NCI-H2081 treated with DMSO at 0.1 percent for 48 hours (cell line): ENCODE results near the gene NCOR1.
"Not testable (repeated sequence)": the region's sequence is repeated elsewhere in the genome, so short reads cannot be mapped to it uniquely, and the experiment has no call there.

Source experiments
- DNase-seq: peaks from one replicate; lab custom pipeline; 2025; lab: John Stamatoyannopoulos, UW

The NCOR1 gene

GRCh38 chr17:16086957-16087356, 128.4 kb downstream of the NCOR1 start:
- no peak for DNase-seq

GRCh38 chr17:16085066-16085699, 130.2 kb downstream of the NCOR1 start:
- DNase-seq: no peak

DNA sequence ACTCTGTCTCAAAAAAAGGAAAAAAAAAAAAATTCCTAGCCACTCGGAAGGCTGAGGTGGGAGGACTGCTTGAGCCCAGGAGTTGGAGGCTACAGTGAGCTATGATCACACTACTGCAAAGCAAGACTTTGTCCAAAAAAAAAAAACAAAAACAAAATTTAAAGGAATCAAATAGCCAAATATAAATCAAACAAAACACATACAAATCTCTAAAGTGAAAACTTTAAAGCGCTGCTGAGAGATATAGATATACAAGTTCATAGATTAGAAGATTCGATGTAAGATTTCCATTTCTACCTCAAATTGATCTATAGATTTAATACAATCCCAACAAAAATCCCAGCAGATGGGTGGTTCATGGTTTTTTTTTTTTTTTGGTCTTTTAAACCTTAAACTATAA, 132.1 kb downstream of the NCOR1 start:
- DNase-seq: no peak

DNA sequence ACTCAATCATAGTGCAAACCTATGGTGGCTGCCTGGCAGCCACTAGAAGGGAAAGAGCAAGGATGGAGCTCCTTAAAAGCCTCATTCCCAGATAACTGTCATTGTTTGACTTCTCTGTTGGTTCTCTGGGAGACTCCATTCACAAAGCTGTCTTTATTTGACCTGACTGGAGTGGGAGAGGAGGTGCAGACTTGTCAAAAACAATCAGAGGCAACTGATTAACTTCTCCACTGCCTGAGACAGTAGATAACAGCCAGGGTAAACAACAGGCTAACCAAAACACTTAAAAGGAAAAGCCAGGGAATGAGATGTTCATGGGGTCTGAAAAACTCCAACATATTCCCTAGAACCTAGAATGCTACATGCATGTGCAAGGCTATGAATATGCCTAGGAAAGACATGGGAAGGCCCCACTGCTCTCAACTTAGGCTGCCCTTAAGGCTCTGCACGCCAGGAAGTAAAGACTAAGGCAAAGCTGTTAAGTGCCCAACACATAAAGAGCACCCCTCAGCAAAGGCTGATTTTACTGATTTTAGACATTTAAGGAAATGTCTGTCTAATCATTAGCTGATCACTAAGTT, 133.7 kb downstream of the NCOR1 start:
- DNase-seq: no peak

DNA sequence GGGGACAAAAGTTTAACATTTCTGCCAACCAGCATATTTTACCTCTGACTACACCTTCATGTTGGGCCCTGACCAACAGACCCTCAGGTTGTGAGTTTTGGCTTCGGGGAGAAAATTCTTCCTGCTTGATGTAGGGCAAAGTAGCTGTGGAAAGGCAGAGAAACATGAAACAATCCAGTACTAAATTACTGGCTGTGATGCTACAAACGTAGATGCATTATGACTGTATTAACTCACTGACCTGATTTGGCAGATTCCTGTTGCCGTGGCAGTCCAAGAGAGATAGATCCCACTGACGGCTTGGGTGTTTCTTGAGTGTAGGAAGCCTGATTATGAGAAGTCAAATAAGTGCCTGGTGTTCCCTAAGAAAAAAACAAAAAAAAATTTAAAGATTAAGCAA, 135.0 kb downstream of the NCOR1 start:
- no peak for DNase-seq

- DNase-seq: no peak
These were observed 139.4 kb downstream of the NCOR1 start for GRCh38 chr17:16075949-16076348.

DNA sequence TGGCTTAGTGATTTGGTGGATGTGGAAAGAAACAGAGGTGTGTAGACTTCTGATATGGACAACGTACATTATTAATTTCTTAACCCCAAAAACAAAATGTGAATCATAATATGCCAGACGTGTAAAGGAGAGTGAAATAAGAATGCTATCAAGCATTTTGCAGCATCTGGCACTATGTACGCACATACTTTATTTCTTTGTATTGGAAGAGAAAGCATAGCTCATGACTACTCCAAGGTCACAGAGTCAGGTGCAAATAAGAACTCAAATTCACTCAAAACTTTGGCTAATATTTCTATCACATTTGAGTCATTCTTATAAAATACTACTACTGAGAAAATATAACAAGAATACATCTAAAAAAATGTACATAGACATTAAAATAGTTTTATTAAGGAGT, 140.9 kb downstream of the NCOR1 start:
- no peak for DNase-seq

- no peak for DNase-seq
These were observed 141.5 kb downstream of the NCOR1 start for GRCh38 chr17:16073845-16074244.

DNA sequence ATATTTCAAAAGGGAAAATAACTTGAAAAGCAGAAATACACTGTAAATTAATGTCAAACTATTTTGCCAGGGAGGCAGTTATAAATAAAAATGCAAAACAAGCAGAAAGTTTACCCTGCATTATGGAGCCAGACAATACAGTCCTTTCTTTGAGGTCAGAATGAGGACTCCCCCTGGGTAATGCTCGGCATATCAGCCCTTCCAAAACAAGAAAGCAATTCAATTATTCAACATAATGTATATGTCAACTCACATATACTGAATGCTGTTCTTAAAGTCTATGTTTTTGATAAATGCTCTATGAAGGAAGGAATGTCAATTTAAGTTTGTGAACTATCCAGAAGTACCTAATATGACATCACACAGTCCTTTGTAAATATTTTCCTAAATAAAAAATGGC, 143.3 kb downstream of the NCOR1 start:
- DNase-seq: no peak

- DNase-seq: no peak
These were observed 147.0 kb downstream of the NCOR1 start for GRCh38 chr17:16068323-16068722.

DNA sequence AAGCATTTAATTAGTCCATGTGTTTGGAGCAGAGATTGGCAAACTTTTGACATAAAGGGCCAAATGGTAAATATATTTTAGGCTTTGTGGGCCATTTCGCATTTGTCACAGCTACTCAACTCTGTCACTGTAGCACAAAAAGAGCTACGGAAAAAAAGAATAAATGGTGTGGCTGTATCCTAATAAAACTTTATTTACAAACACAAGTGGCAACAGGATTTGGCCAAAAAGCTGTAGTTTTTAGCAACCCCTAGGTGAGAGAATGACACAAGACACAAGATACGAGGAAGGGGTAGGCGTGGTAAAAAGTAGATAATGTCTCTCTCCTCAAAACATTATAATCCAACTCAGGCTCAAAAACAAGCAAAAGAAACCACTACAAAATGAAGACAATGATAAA, 149.2 kb downstream of the NCOR1 start:
- no peak for DNase-seq

- no peak for DNase-seq
These were observed 153.7 kb downstream of the NCOR1 start for GRCh38 chr17:16061631-16062030.

DNA sequence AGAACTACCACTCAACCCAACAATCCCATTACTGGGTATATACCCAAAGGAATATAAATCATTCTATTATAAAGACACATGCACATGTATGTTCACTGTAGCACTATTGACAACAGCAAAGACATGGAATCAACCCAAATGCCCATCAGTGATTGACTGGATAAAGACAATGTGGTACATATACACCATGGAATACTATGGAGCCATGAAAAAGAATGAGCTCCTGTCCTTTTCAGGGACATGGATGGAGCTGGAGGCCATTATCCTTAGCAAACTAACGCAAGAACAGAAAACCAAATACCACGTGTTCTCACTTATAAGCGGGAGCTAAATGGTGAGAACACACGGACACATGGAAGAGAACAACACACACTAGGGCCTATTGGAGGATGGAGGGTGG, 160.2 kb downstream of the NCOR1 start:
- DNase-seq: not testable (repeated sequence)

- DNase-seq: no peak
These were observed 162.8 kb downstream of the NCOR1 start for GRCh38 chr17:16052486-16052885.

GRCh38 chr17:16050844-16051243, 164.5 kb downstream of the NCOR1 start:
- no peak for DNase-seq

DNA sequence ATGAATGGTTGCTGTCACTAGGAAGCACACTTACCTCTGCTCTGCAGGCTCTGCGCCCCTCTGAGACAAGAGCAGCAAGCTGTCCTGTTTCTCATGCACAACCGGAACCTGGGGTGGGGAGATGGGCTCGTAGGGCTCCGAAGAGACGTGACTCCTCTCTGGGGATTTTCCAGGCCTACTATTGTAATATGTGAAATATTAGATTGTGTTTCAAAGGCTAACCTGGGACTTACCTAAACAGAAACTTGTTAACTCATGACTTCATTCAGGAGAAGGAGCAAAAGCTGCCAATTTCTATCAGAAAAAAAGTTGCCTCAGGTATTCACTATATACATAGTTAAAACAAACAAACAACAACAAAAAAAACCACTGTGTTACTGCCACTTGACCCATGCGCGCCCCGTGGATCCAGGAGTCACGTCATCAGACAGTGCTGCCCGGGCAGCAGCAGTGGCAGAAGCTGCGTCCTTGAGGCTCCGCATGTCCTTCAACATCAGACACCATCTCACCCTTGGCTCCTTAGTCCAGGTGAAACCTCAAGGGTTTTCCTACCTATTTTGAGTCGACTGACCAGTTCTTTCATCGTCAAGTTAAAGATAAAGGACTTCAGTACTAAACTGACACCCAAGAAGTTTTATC, 166.4 kb downstream of the NCOR1 start:
- DNase-seq: no peak

DNA sequence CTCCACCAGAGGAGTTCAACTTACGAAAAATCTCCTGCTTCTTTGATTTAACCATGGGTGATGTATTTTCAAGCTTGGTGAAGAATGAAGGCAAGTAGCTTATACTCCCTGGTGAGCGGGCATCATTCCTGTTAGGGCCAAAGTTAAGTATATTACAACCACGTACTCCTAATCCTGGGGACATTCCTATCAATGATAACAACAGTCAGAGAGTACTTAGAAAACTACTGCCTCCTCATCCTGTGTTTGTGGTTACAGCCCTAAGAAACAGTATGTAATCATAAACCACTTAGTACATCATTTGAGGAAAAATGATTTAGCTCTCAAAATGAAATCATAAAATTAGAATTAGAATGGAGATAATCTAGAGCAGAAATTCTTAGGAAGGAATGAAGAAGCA, 168.4 kb downstream of the NCOR1 start:
- DNase-seq: no peak

DNA sequence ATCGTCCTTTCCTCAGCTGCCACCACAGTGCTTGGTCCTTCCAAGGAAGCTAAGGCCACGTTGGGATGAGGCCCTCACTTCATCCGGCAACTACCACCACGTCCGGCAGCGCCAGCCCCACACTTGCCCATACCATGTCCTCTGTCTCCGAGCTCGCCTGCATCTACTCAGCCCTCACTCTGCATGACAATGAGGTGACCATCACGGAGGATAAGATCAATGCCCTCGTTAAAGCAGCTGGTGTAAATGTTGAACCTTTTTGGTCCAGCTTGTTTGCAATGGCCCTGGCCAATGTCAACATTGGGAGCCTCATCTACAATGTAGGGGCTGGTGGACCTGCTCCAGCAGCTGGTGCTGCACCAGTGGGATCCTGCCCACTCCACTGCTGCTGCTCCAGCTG, 170.8 kb downstream of the NCOR1 start:
- no peak for DNase-seq

DNA sequence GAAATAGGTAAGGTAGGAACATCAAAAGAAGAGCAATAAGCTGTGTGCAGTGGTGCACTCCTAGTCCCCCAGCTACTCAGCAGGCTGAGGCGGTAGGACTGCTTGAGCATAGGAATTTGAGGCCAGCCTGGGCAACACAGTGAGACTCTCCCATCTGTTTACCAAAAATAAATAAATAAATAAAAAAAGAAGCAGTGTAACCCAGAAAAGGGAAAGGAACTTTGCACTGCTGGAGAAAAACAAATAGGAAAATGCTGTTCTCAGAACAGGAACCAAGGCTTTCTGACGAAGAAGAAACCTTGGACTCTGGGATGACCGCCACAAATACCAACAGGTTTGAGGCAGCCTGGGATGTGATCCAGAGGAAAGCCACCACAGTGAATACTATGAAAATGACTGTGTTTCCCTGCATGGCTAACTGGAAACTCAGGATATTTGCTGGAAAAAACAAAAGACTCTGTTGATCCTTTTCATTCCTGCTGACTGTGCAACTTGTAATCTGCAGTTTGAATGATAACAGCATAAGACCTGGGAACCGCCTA, 174.6 kb downstream of the NCOR1 start:
- no peak for DNase-seq

GRCh38 chr17:16037636-16038035, 177.7 kb downstream of the NCOR1 start:
- DNase-seq: no peak

- no peak for DNase-seq
These were observed 179.1 kb downstream of the NCOR1 start for GRCh38 chr17:16036261-16036660.

DNA sequence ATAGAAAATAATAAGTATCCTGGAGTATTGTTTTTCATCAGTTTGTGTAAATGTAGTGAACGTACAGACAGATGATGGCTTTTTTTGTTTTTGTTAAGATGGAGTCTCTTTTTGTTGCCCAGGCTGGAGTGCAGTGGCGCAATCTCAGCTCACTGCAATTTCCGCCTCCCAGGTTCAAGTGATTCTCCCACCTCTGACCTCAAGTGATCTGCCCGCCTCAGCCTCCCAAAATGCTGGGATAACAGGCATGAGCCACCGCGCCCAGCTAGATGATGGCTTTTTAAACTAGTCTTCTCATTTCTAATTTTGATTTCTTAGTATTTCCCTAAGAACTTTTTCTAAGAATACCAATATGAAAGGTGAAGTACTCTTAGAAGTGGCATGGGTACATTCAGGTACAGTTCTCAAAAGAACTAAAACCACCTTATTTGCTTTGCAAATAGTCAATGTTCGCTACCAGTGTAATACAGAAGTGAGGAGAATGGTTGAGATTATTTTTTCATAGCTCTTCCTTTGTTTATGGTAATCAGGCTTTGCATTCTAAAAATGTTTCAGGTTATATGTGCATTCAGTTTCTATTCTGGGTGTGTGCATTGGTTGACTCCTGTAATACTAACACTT, 181.5 kb downstream of the NCOR1 start:
- no peak for DNase-seq
